Memory B cell (primary cell): ENCODE data around the gene ETV3L.

Source experiments
- ATAC-seq: fragments of 150-1000 bp; cut with Tn5 transposase; 2 replicates; pipeline ENCODE4 v1.10.0; 2021; ENCODE audit warnings: low read depth, mild to moderate bottlenecking, moderate library complexity
- DNase-seq, 2 donors: peaks; one replicate each; pipeline ENCODE4 v3.0.0; 2022; ENCODE audit warnings: low spot score in 2 of 2
- H3K27ac Mint-ChIP-seq: one replicate; pipeline ENCODE4 v1.8.0; 2022; ENCODE audit warnings: mild to moderate bottlenecking, moderate library complexity, mixed read lengths
- H3K27me3 Mint-ChIP-seq: one replicate; pipeline ENCODE4 v1.8.0; 2022; ENCODE audit warnings: mixed read lengths
- H3K36me3 Mint-ChIP-seq: one replicate; pipeline ENCODE4 v1.8.0; 2022; ENCODE audit warnings: mild to moderate bottlenecking, mixed read lengths
- H3K4me1 Mint-ChIP-seq: one replicate; pipeline ENCODE4 v1.8.0; 2022; ENCODE audit warnings: mixed read lengths
- H3K4me3 Mint-ChIP-seq: one replicate; pipeline ENCODE4 v1.8.0; 2022; ENCODE audit warnings: mild to moderate bottlenecking, moderate library complexity, mixed read lengths
- H3K9me3 Mint-ChIP-seq: one replicate; pipeline ENCODE4 v1.8.0; 2022; ENCODE audit warnings: mixed read lengths

Gene ETV3L

GRCh38 chr1:157137408-157138219 lies 38.0 kb upstream of the ETV3L start:
- peak; percentile 19 for ATAC-seq
- peak overlapping the region; percentile 92 for H3K4me3 Mint-ChIP-seq
- DNase-seq, result peak in 1 of 2 donors; percentile 32
- no peaks in the 10 kb centered on the region for H3K27me3 Mint-ChIP-seq
- peak overlapping the region; percentile 91 for H3K27ac Mint-ChIP-seq
- peaks cover 28% of the 10 kb centered on the region for H3K4me1 Mint-ChIP-seq
- H3K36me3 Mint-ChIP-seq, result peaks cover 17% of the 10 kb centered on the region
- no peaks in the 10 kb centered on the region for H3K9me3 Mint-ChIP-seq

GRCh38 chr1:157137046-157137407 lies 37.4 kb upstream of the ETV3L start:
- ATAC-seq (no peak), DNase-seq (no peak)
- H3K9me3 Mint-ChIP-seq, result no peaks in the 10 kb centered on the region
- no peaks in the 10 kb centered on the region for H3K27me3 Mint-ChIP-seq
- H3K4me1 Mint-ChIP-seq, result peaks cover 28% of the 10 kb centered on the region
- H3K36me3 Mint-ChIP-seq, result peaks cover 20% of the 10 kb centered on the region
- H3K4me3 Mint-ChIP-seq, result peak overlapping the region; percentile 92
- peak overlapping the region; percentile 91 for H3K27ac Mint-ChIP-seq

- H3K4me1 Mint-ChIP-seq, result peaks cover 28% of the 10 kb centered on the region
- no peak for DNase-seq
- peaks cover 23% of the 10 kb centered on the region for H3K36me3 Mint-ChIP-seq
- H3K27me3 Mint-ChIP-seq, result no peaks in the 10 kb centered on the region
- no peak for ATAC-seq
- no peak overlapping the region for H3K4me3 Mint-ChIP-seq
- H3K9me3 Mint-ChIP-seq, result no peaks in the 10 kb centered on the region
- no peak overlapping the region for H3K27ac Mint-ChIP-seq
These were observed 36.5 kb upstream of the ETV3L start for GRCh38 chr1:157136133-157136532.

GRCh38 chr1:157135646-157136045 lies 36.0 kb upstream of the ETV3L start:
- no peak overlapping the region for H3K4me3 Mint-ChIP-seq
- peaks cover 28% of the 10 kb centered on the region for H3K4me1 Mint-ChIP-seq
- H3K27ac Mint-ChIP-seq, result no peak overlapping the region
- peaks cover 23% of the 10 kb centered on the region for H3K36me3 Mint-ChIP-seq
- ATAC-seq (no peak), DNase-seq (no peak)
- H3K9me3 Mint-ChIP-seq, result no peaks in the 10 kb centered on the region
- H3K27me3 Mint-ChIP-seq, result no peaks in the 10 kb centered on the region

GRCh38 chr1:157135070-157135469 lies 35.5 kb upstream of the ETV3L start:
- no peak overlapping the region for H3K27ac Mint-ChIP-seq

GRCh38 chr1:157134442-157134841 lies 34.8 kb upstream of the ETV3L start:
- Mint-ChIP-seq H3K4me3 (no peak overlapping the region), H3K27ac (no peak overlapping the region), H3K36me3 (peaks cover 23% of the 10 kb centered on the region), H3K27me3 (no peaks in the 10 kb centered on the region), H3K4me1 (peaks cover 28% of the 10 kb centered on the region), H3K9me3 (no peaks in the 10 kb centered on the region)
- DNase-seq (no peak), ATAC-seq (no peak)

More at GRCh38 chr1:157135070-157135469, 35.5 kb upstream of the ETV3L start:
- peaks cover 23% of the 10 kb centered on the region for H3K36me3 Mint-ChIP-seq
- ATAC-seq (no peak), DNase-seq (no peak)
- no peaks in the 10 kb centered on the region for H3K9me3 Mint-ChIP-seq
- H3K4me1 Mint-ChIP-seq, result peaks cover 28% of the 10 kb centered on the region
- H3K27me3 Mint-ChIP-seq, result no peaks in the 10 kb centered on the region
- no peak overlapping the region for H3K4me3 Mint-ChIP-seq

- peaks cover 21% of the 10 kb centered on the region for H3K4me1 Mint-ChIP-seq
- H3K27ac Mint-ChIP-seq, result no peak overlapping the region
- H3K4me3 Mint-ChIP-seq, result no peak overlapping the region
- H3K36me3 Mint-ChIP-seq, result peaks cover 23% of the 10 kb centered on the region
- DNase-seq (no peak), ATAC-seq (no peak)
- H3K9me3 Mint-ChIP-seq, result no peaks in the 10 kb centered on the region
- no peaks in the 10 kb centered on the region for H3K27me3 Mint-ChIP-seq
These were observed 33.8 kb upstream of the ETV3L start for GRCh38 chr1:157133426-157133825.

GRCh38 chr1:157132616-157133167 lies 33.1 kb upstream of the ETV3L start:
- Mint-ChIP-seq H3K27ac (no peak overlapping the region), H3K36me3 (peaks cover 26% of the 10 kb centered on the region), H3K4me1 (peaks cover 18% of the 10 kb centered on the region), H3K4me3 (no peak overlapping the region), H3K27me3 (no peaks in the 10 kb centered on the region), H3K9me3 (no peaks in the 10 kb centered on the region)
- DNase-seq, result no peak
- ATAC-seq, result no peak

- no peak for ATAC-seq
- H3K4me1 Mint-ChIP-seq, result peaks cover 12% of the 10 kb centered on the region
- H3K4me3 Mint-ChIP-seq, result no peak overlapping the region
- no peaks in the 10 kb centered on the region for H3K27me3 Mint-ChIP-seq
- no peak overlapping the region for H3K27ac Mint-ChIP-seq
- H3K36me3 Mint-ChIP-seq, result peaks cover 26% of the 10 kb centered on the region
- no peaks in the 10 kb centered on the region for H3K9me3 Mint-ChIP-seq
- DNase-seq, result no peak
These were observed 32.5 kb upstream of the ETV3L start for GRCh38 chr1:157132111-157132510.

GRCh38 chr1:157131281-157131680 lies 31.7 kb upstream of the ETV3L start:
- H3K4me1 Mint-ChIP-seq, result peaks cover 11% of the 10 kb centered on the region
- ATAC-seq, result no peak
- no peak overlapping the region for H3K27ac Mint-ChIP-seq

GRCh38 chr1:157124855-157125254 lies 25.2 kb upstream of the ETV3L start:
- peaks cover 4% of the 10 kb centered on the region for H3K4me1 Mint-ChIP-seq
- H3K4me3 Mint-ChIP-seq, result no peak overlapping the region
- no peaks in the 10 kb centered on the region for H3K27me3 Mint-ChIP-seq
- H3K9me3 Mint-ChIP-seq, result no peaks in the 10 kb centered on the region
- no peak overlapping the region for H3K27ac Mint-ChIP-seq
- ATAC-seq, result no peak
- no peak for DNase-seq
- H3K36me3 Mint-ChIP-seq, result peaks cover 26% of the 10 kb centered on the region

More at GRCh38 chr1:157131281-157131680, 31.7 kb upstream of the ETV3L start:
- Mint-ChIP-seq H3K27me3 (no peaks in the 10 kb centered on the region), H3K9me3 (no peaks in the 10 kb centered on the region), H3K36me3 (peaks cover 26% of the 10 kb centered on the region), H3K4me3 (no peak overlapping the region)
- no peak for DNase-seq

GRCh38 chr1:157119448-157119847 lies 19.8 kb upstream of the ETV3L start:
- peaks cover 2% of the 10 kb centered on the region for H3K27me3 Mint-ChIP-seq
- peaks cover 13% of the 10 kb centered on the region for H3K4me1 Mint-ChIP-seq
- H3K27ac Mint-ChIP-seq, result no peak overlapping the region
- no peak for DNase-seq
- ATAC-seq, result no peak
- H3K4me3 Mint-ChIP-seq, result no peak overlapping the region
- peaks cover 16% of the 10 kb centered on the region for H3K36me3 Mint-ChIP-seq
- H3K9me3 Mint-ChIP-seq, result no peaks in the 10 kb centered on the region

GRCh38 chr1:157119008-157119407 lies 19.4 kb upstream of the ETV3L start:
- Mint-ChIP-seq H3K27me3 (peaks cover 2% of the 10 kb centered on the region), H3K27ac (no peak overlapping the region), H3K36me3 (peaks cover 11% of the 10 kb centered on the region), H3K9me3 (no peaks in the 10 kb centered on the region), H3K4me1 (peaks cover 13% of the 10 kb centered on the region), H3K4me3 (no peak overlapping the region)
- ATAC-seq (no peak), DNase-seq (no peak)

GRCh38 chr1:157117527-157118057 lies 18.0 kb upstream of the ETV3L start:
- peak; percentile 94 for ATAC-seq
- H3K4me1 Mint-ChIP-seq, result peaks cover 10% of the 10 kb centered on the region
- no peak overlapping the region for H3K4me3 Mint-ChIP-seq
- H3K36me3 Mint-ChIP-seq, result peaks cover 1% of the 10 kb centered on the region
- peak overlapping the region; percentile 9 for H3K27ac Mint-ChIP-seq
- peaks cover 3% of the 10 kb centered on the region for H3K27me3 Mint-ChIP-seq
- no peaks in the 10 kb centered on the region for H3K9me3 Mint-ChIP-seq
- DNase-seq, result peak; percentile 23 to 38
